ENCODE results near the gene APBA2. TPM values are rescaled to one million over a fixed set of nuclear protein-coding genes. Genes with fewer than 3 reads are reported as not detected.

The APBA2 gene
- polyA plus RNA-seq, 2 of the 4 experiments (the other 2 are of a cell fraction), result 11.4 to 12.6 TPM

DNA sequence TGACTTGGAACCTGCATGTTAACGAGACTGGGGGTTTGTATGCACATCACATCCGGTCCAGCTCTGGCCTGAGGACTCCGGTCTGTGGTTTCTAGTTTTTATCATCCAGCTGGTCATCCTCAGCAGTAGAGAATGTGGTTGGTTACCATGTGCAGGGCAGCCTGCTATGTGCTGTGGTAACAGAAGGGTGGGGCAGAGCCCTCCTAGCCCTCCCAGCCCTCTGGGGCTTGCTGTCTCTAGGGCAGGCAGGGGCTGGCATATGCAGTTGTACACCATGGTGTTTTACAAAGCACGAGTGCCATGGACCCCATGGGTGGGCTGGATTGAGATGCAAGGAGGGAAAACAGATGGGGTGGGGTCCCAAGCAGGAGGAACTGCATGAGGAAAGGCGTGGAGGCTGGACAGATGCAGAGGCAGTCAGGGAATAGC lies 70.2 kb downstream of the APBA2 start:
- H3K27ac ChIP-seq, result no peak overlapping the region
- H3K9me3 ChIP-seq, result no peaks in the 10 kb centered on the region
- no peak for ATAC-seq
- FAIRE-seq, result no peak
- no peak overlapping the region for H3K4me3 ChIP-seq
- no peak for DNase-seq (ENCODE audit: low read depth in 1 of 2, low spot score in 1 of 2)
- peaks cover 4% of the 10 kb centered on the region for H3K4me1 ChIP-seq
- ChIA-PET CTCF (interaction anchor here (1.3 kb wide), 1 partner anchor 9 kb away, joined by 6 read pairs; no protein-coding TSS in a partner anchor), POLR2A (no interaction called here)
- TF ChIP-seq NFE2L2 (conservative IDR thresholded peaks at IDR 0.05; ENCODE audit: low read length), result no peak
- TF ChIP-seq, protein P1, sequence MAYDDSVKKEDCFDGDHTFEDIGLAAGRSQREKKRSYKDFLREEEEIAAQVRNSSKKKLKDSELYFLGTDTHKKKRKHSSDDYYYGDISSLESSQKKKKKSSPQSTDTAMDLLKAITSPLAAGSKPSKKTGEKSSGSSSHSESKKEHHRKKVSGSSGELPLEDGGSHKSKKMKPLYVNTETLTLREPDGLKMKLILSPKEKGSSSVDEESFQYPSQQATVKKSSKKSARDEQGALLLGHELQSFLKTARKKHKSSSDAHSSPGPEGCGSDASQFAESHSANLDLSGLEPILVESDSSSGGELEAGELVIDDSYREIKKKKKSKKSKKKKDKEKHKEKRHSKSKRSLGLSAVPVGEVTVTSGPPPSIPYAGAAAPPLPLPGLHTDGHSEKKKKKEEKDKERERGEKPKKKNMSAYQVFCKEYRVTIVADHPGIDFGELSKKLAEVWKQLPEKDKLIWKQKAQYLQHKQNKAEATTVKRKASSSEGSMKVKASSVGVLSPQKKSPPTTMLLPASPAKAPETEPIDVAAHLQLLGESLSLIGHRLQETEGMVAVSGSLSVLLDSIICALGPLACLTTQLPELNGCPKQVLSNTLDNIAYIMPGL (CRISPR knock-in tag; IDR thresholded peaks at IDR 0.05; ENCODE audit: borderline replicate concordance), result no peak
- no peak for TF ChIP-seq PHF8 (IDR thresholded peaks at IDR 0.05; ENCODE audit: borderline replicate concordance, low read depth)
- no peak for TF ChIP-seq FOXS1 (CRISPR knock-in tag; IDR thresholded peaks at IDR 0.05)
- no peak for TF ChIP-seq KDM1A (IDR thresholded peaks at IDR 0.05; ENCODE audit: low read depth)
- TF ChIP-seq FOSL2 (IDR thresholded peaks at IDR 0.05), result no peak
- no peak for TF ChIP-seq FOSL2 (CRISPR knock-in tag; IDR thresholded peaks at IDR 0.05)
- no peak for TF ChIP-seq CEBPB (IDR thresholded peaks at IDR 0.05)
- no peak for TF ChIP-seq GATA3 (IDR thresholded peaks at IDR 0.05; ENCODE audit: borderline replicate concordance)
- no peak for TF ChIP-seq NR3C1 (IDR thresholded peaks at IDR 0.05)
- H3K4me2 ChIP-seq, result no peak overlapping the region
- WGBS (ENCODE audit: missing lambda C conversion rate), result 70% methylated on average over 5 of the region's 5 CpGs

DNA sequence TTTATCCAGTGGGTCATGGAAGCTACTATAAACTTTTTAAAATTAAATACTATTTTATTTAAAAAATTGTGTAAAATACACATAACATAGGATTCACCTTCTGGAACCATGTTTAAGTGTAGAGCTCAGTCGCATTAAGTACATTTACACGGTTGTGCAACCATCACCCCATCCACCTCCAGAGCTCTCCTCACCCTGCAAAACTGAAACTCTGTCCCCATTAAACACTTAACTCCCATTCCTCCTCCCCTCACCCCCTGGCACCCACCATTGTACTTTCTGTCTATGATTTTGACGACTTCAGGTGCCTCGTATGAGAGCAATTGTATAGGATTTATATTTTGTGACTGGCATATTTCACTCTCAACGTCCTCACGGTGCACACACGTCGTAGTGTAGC lies 70.7 kb downstream of the APBA2 start:
- no peak for ATAC-seq
- Histone ChIP-seq H3K4me3 (no peak overlapping the region), H3K9me3 (no peaks in the 10 kb centered on the region), H3K4me2 (no peak overlapping the region), H3K27ac (no peak overlapping the region), H3K4me1 (peaks cover 7% of the 10 kb centered on the region)
- no peak for DNase-seq (ENCODE audit: low read depth in 1 of 2, low spot score in 1 of 2)
- CTCF ChIA-PET, result no interaction called here
- no peak for FAIRE-seq
- POLR2A ChIA-PET, result no interaction called here
- whole genome bisulfite sequencing (ENCODE audit: missing lambda C conversion rate), result 94% methylated on average over 8 of the region's 8 CpGs
- TF ChIP-seq, protein P2, sequence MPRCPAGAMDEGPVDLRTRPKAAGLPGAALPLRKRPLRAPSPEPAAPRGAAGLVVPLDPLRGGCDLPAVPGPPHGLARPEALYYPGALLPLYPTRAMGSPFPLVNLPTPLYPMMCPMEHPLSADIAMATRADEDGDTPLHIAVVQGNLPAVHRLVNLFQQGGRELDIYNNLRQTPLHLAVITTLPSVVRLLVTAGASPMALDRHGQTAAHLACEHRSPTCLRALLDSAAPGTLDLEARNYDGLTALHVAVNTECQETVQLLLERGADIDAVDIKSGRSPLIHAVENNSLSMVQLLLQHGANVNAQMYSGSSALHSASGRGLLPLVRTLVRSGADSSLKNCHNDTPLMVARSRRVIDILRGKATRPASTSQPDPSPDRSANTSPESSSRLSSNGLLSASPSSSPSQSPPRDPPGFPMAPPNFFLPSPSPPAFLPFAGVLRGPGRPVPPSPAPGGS (IDR thresholded peaks at IDR 0.05), result no peak
- TF ChIP-seq ESRRA (IDR thresholded peaks at IDR 0.05; ENCODE audit: borderline replicate concordance, low read length) (no peak), ZSCAN20 (CRISPR knock-in tag; IDR thresholded peaks at IDR 0.05) (no peak), SREBF2 (IDR thresholded peaks at IDR 0.05) (no peak), EP300 (IDR thresholded peaks at IDR 0.05) (no peak)
- TF ChIP-seq, protein P3, sequence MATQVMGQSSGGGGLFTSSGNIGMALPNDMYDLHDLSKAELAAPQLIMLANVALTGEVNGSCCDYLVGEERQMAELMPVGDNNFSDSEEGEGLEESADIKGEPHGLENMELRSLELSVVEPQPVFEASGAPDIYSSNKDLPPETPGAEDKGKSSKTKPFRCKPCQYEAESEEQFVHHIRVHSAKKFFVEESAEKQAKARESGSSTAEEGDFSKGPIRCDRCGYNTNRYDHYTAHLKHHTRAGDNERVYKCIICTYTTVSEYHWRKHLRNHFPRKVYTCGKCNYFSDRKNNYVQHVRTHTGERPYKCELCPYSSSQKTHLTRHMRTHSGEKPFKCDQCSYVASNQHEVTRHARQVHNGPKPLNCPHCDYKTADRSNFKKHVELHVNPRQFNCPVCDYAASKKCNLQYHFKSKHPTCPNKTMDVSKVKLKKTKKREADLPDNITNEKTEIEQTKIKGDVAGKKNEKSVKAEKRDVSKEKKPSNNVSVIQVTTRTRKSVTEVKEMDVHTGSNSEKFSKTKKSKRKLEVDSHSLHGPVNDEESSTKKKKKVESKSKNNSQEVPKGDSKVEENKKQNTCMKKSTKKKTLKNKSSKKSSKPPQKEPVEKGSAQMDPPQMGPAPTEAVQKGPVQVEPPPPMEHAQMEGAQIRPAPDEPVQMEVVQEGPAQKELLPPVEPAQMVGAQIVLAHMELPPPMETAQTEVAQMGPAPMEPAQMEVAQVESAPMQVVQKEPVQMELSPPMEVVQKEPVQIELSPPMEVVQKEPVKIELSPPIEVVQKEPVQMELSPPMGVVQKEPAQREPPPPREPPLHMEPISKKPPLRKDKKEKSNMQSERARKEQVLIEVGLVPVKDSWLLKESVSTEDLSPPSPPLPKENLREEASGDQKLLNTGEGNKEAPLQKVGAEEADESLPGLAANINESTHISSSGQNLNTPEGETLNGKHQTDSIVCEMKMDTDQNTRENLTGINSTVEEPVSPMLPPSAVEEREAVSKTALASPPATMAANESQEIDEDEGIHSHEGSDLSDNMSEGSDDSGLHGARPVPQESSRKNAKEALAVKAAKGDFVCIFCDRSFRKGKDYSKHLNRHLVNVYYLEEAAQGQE (IDR thresholded peaks at IDR 0.05), result no peak
- TF ChIP-seq, protein P4, sequence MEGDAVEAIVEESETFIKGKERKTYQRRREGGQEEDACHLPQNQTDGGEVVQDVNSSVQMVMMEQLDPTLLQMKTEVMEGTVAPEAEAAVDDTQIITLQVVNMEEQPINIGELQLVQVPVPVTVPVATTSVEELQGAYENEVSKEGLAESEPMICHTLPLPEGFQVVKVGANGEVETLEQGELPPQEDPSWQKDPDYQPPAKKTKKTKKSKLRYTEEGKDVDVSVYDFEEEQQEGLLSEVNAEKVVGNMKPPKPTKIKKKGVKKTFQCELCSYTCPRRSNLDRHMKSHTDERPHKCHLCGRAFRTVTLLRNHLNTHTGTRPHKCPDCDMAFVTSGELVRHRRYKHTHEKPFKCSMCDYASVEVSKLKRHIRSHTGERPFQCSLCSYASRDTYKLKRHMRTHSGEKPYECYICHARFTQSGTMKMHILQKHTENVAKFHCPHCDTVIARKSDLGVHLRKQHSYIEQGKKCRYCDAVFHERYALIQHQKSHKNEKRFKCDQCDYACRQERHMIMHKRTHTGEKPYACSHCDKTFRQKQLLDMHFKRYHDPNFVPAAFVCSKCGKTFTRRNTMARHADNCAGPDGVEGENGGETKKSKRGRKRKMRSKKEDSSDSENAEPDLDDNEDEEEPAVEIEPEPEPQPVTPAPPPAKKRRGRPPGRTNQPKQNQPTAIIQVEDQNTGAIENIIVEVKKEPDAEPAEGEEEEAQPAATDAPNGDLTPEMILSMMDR (IDR thresholded peaks at IDR 0.05), result no peak
